Natural killer cell (primary cell): ENCODE results near the gene FUOM. TPM values are rescaled to one million over a fixed set of nuclear protein-coding genes. Genes with fewer than 3 reads are reported as not detected.

Experiments
- ATAC-seq, 3 donors: fragments of 150-1000 bp in 2 of 3; fragments of 200-7000 bp in 1 of 3; cut with Tn5 transposase; 1 replicate in 1 of 3; 2 replicates in 2 of 3; pipeline ENCODE4 v1.10.0; 2021; ENCODE audit warnings: mild to moderate bottlenecking in 2 of 3, moderate library complexity in 2 of 3
- DNase-seq, 2 donors: peaks; one replicate each; pipeline versions ENCODE4 v3.0.0 to v3.0.0-alpha.2; 2013 to 2021; ENCODE audit warnings: mixed read lengths in 1 of 2
- H3K27ac ChIP-seq: one replicate; pipeline ENCODE4 v1.5.1; 2013; ENCODE audit warnings: mild to moderate bottlenecking, low read length
- H3K27me3 ChIP-seq: one replicate; pipeline ENCODE4 v1.6.1; 2013; ENCODE audit warnings: low read length; ENCODE audit not compliant: control insufficient read depth, insufficient read depth
- H3K36me3 ChIP-seq: one replicate; pipeline ENCODE4 v1.6.1; 2013; ENCODE audit warnings: low read length; ENCODE audit not compliant: control insufficient read depth, insufficient read depth
- H3K4me1 ChIP-seq: one replicate; pipeline ENCODE4 v1.6.1; 2013; ENCODE audit warnings: low read length; ENCODE audit not compliant: control insufficient read depth, insufficient read depth
- H3K4me3 ChIP-seq: one replicate; pipeline ENCODE4 v1.5.1; 2013; ENCODE audit warnings: low read length
- H3K9me3 ChIP-seq: one replicate; pipeline ENCODE4 v1.6.1; 2013; ENCODE audit warnings: low read length; ENCODE audit not compliant: control insufficient read depth, insufficient read depth
- H3K27ac Mint-ChIP-seq, 2 donors: one replicate each; pipeline ENCODE4 v1.8.0; 2022; ENCODE audit warnings: mild to moderate bottlenecking in 2 of 2, mixed read lengths in 2 of 2, moderate library complexity in 1 of 2
- H3K27me3 Mint-ChIP-seq, 2 donors: one replicate each; pipeline ENCODE4 v1.8.0; 2022; ENCODE audit warnings: low read depth in 2 of 2, mixed read lengths in 2 of 2
- H3K36me3 Mint-ChIP-seq: one replicate; pipeline ENCODE4 v1.8.0; 2022; ENCODE audit warnings: mixed read lengths
- H3K4me1 Mint-ChIP-seq, 2 donors: one replicate each; pipeline ENCODE4 v1.8.0; 2022; ENCODE audit warnings: mixed read lengths in 2 of 2
- H3K4me3 Mint-ChIP-seq: one replicate; pipeline ENCODE4 v1.8.0; 2022; ENCODE audit warnings: mild to moderate bottlenecking, moderate library complexity, mixed read lengths
- H3K9me3 Mint-ChIP-seq, 2 donors: one replicate each; pipeline ENCODE4 v1.8.0; 2022; ENCODE audit warnings: mixed read lengths in 2 of 2
- CTCF ChIP-seq: fragments of 200-600 bp; IDR thresholded peaks from one replicate; pipeline ENCODE4 v1.8.0; 2022; ENCODE audit warnings: antibody characterized with exemption
- WGBS: methylation state at CpG from one replicate; pipeline ENCODE4 v1.1.7; 2013; ENCODE audit warnings: missing lambda C conversion rate; ENCODE audit not compliant: insufficient coverage; 5-methylcytosine and 5-hydroxymethylcytosine counted together
- intact Hi-C: fragments of 100-400 bp; cut with micrococcal nuclease; formaldehyde crosslinking; loops from one replicate; pipeline ENCODE4 v1.14.2; 2022
- total RNA-seq, 4 donors: library from RNA; stranded (reverse); fragments of 120-200 nt in 1 of 4; gene quantifications; one replicate each; pipeline versions ENCODE4 v1.2.3 to v1.2.4, GENCODE V29; 2013 to 2022

FUOM gene
- total RNA-seq, 3 donors from 2014 or later (not counting 1 experiment from before 2014, with no cell fraction given) = 7.6 to 9.5 (median 7.9) TPM

GRCh38 chr10:133306941-133307379, 50.9 kb downstream of the FUOM start:
- intact Hi-C loops = no loop called here
- H3K4me3 ChIP-seq = no peak overlapping the region
- DNase-seq (no peak), ATAC-seq (no peak)
- H3K27ac ChIP-seq = peak overlapping the region; percentile 99
- H3K36me3 Mint-ChIP-seq = no peaks in the 10 kb centered on the region
- H3K9me3 Mint-ChIP-seq = no peaks in the 10 kb centered on the region
- H3K9me3 ChIP-seq = no peaks in the 10 kb centered on the region
- H3K36me3 ChIP-seq = peaks cover 32% of the 10 kb centered on the region
- H3K4me1 Mint-ChIP-seq = peaks cover 25 to 36% of the 10 kb centered on the region in 2 donors
- peaks cover 31% of the 10 kb centered on the region for H3K4me1 ChIP-seq
- H3K4me3 Mint-ChIP-seq = no peak overlapping the region
- TF ChIP-seq CTCF = no peak
- 92% methylated on average over 17 of the region's 17 CpGs for WGBS
- H3K27me3 ChIP-seq = no peaks in the 10 kb centered on the region
- H3K27me3 Mint-ChIP-seq = no peaks in the 10 kb centered on the region
- H3K27ac Mint-ChIP-seq = peak overlapping the region; percentile 99

- 97% methylated on average over 5 of the region's 5 CpGs for WGBS
- Histone ChIP-seq H3K27me3 (no peaks in the 10 kb centered on the region), H3K9me3 (no peaks in the 10 kb centered on the region), H3K4me1 (peaks cover 31% of the 10 kb centered on the region), H3K27ac (peak overlapping the region; percentile 46), H3K4me3 (no peak overlapping the region), H3K36me3 (peaks cover 26% of the 10 kb centered on the region)
- H3K4me1 Mint-ChIP-seq = peaks cover 25 to 36% of the 10 kb centered on the region in 2 donors
- no peaks in the 10 kb centered on the region for H3K27me3 Mint-ChIP-seq
- H3K27ac Mint-ChIP-seq = peak overlapping the region; percentile 23 to 99
- no peaks in the 10 kb centered on the region for H3K9me3 Mint-ChIP-seq
- intact Hi-C loops = no loop called here
- DNase-seq = no peak
- H3K36me3 Mint-ChIP-seq = no peaks in the 10 kb centered on the region
- no peak for TF ChIP-seq CTCF
- no peak for ATAC-seq
- H3K4me3 Mint-ChIP-seq = no peak overlapping the region
Measured at GRCh38 chr10:133306097-133306476, 51.7 kb downstream of the FUOM start.

Other genes starting within 250 kb of the FUOM start
- gene KNDC1, start 197.8 kb downstream of the FUOM start, total RNA-seq = 1 to 10 TPM in 2 of 3 donors, not detected in 1; 2.1 to 5.9 TPM
- gene UTF1, start 127.8 kb downstream of the FUOM start, total RNA-seq = under 1 TPM in 2 of 3 donors, not detected in 1; 0.31 to 0.33 TPM
- gene VENTX, start 120.2 kb downstream of the FUOM start, total RNA-seq = 1 to 10 TPM in 1 of 3 donors, under 1 TPM in 2; 0.48 to 4.1 (median 0.75) TPM
- gene ADAM8, start 81.2 kb downstream of the FUOM start, total RNA-seq = 100 to 1,000 TPM; 357 to 682 (median 425) TPM
- 10 to 100 TPM; 74.3 to 81.8 (median 78.7) TPM for gene TUBGCP2, start 49.1 kb downstream of the FUOM start, total RNA-seq
- 10 to 100 TPM; 28.1 to 39.0 (median 32.4) TPM for gene ZNF511, start 49.1 kb downstream of the FUOM start, total RNA-seq
- gene CALY, start 21.1 kb downstream of the FUOM start, total RNA-seq = not detected
- not detected for gene PRAP1, start 10.6 kb downstream of the FUOM start, total RNA-seq
- gene ECHS1, start 15.3 kb upstream of the FUOM start, total RNA-seq = 10 to 100 TPM; 17.7 to 21.3 (median 19.9) TPM
- 1 to 10 TPM; 4.2 to 5.8 (median 5.5) TPM for gene PAOX, start 21.2 kb upstream of the FUOM start, total RNA-seq
- 10 to 100 TPM; 64.3 to 76.3 (median 67.1) TPM for gene MTG1, start 36.1 kb upstream of the FUOM start, total RNA-seq
- not detected for gene SPRN, start 66.6 kb upstream of the FUOM start, total RNA-seq
- 10 to 100 TPM in 1 of 3 donors, 1 to 10 TPM in 2; 8.6 to 13.8 (median 9.9) TPM for gene SCART1, start 95.9 kb upstream of the FUOM start, total RNA-seq
- gene CYP2E1, start 169.3 kb upstream of the FUOM start, total RNA-seq = 1 to 10 TPM; 2.8 to 3.8 (median 2.9) TPM
- under 1 TPM in 1 of 3 donors, not detected in 2; 0.82 TPM for gene SYCE1, start 207.6 kb upstream of the FUOM start, total RNA-seq